ENCODE data around the gene RIOK2.

RIOK2 gene

DNA sequence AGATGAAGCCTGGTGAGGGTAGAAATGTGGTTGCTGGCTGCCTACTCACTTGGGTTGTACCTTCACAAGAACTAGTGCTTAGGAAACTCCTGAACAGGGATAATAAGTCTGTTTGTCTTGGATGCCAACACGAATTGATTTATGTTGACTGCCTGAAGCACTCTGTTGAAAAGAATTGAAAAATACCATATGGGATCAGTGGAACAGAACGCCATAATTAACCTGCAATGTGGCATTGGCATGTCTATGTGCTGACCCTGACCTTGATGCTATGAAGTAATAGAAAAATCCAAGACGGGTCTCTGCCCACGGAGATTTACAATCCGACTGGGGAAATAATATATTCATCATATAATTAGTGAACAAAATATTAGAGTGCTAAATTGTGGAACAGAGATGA is 51.1 kb downstream of the RIOK2 start:
- TF ChIP-seq, protein P1, sequence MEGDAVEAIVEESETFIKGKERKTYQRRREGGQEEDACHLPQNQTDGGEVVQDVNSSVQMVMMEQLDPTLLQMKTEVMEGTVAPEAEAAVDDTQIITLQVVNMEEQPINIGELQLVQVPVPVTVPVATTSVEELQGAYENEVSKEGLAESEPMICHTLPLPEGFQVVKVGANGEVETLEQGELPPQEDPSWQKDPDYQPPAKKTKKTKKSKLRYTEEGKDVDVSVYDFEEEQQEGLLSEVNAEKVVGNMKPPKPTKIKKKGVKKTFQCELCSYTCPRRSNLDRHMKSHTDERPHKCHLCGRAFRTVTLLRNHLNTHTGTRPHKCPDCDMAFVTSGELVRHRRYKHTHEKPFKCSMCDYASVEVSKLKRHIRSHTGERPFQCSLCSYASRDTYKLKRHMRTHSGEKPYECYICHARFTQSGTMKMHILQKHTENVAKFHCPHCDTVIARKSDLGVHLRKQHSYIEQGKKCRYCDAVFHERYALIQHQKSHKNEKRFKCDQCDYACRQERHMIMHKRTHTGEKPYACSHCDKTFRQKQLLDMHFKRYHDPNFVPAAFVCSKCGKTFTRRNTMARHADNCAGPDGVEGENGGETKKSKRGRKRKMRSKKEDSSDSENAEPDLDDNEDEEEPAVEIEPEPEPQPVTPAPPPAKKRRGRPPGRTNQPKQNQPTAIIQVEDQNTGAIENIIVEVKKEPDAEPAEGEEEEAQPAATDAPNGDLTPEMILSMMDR (IDR thresholded peaks at IDR 0.05), result no peak

DNA sequence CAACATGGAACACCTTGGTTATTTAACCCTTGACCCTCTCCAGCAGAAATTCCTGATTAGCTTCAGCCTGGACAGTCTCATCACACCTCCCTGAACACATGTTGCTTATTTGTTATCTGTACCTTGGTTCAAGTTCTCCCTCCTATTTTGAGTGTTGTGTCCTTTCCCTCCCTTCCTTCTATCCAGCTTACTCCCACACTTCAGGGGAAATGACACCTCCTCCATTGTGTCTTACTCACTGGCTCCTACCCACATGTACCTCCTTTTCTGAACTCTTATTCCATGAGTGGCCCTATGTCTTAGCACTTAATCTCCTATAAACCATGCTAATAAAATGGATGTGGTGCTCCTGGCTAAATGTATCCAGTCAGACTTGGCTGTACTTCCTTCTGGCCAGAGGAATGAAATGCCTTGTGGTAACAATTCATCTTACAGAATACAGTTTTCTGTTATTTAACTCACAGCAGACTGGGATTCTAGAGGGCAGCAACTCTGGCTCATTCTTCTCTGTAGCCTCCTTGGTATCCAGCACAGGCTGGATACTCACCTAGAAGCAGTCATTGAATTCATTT is 51.8 kb downstream of the RIOK2 start:
- TF ChIP-seq, protein P1 (IDR thresholded peaks at IDR 0.05), result no peak

DNA sequence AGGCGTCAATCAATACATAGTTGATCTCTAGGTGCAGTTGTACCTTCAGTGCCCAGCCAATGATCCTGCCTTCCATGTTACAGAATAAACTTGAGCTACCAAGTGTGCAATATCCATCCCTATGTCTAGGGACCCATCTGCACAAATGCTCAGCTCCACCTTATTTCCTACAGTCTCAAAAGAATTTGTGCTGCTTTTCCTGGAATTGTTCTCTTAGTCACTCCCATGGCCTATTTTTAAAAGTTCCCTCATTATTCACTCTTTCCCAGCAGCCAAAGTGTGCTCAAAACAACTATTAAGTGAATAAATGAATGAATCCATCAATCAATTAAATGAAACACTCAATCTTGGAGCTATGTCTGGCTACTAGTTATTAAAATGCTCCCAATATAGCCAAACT is 55.3 kb downstream of the RIOK2 start:
- TF ChIP-seq, protein P1 (IDR thresholded peaks at IDR 0.05), result no peak

DNA sequence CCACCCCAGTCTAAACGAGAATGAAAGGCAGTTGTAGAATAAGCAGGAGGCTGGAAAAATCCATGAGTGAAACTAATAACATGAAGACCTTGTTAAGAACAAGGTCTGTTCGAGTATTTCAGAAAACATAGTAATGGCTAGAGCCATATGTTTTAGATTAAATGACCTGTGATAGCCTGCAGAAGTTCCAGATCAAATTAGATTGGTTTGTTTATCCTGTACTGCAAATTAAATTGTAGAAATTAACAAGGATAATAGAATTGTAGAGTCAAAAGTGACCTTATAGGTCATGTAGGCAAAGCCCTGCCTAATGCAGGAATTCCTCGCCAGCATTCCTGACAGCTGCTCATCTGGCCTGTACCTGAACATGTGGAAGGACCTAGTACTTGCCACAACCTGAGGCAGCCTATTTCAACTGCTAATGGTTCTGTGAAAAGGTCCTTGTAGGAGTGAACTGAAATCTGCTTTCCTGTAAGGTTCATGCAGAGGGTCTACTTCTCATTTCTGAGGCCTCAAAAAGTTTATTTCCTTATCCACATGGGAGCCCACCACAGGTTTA is 57.8 kb downstream of the RIOK2 start:
- TF ChIP-seq, protein P1 (IDR thresholded peaks at IDR 0.05), result no peak

DNA sequence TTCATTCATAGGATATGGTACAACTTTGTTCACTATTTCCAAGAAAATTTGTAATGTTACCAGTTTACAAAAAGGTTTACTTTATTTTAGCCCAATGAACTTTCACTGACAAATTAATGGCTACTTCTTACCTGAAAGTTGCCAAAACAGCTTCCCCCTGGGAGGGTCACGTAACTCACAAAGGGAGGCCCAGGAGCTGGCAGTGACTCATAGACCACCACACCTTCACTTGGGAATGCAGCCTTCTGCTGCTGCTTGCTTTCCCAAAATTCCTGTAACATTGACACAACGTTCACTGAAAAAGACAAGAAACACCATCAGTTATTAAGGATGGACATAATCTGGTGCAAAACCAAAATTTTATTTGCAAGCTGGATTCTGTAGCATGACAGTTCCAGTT is 58.7 kb downstream of the RIOK2 start:
- TF ChIP-seq, protein P1 (IDR thresholded peaks at IDR 0.05), result no peak

DNA sequence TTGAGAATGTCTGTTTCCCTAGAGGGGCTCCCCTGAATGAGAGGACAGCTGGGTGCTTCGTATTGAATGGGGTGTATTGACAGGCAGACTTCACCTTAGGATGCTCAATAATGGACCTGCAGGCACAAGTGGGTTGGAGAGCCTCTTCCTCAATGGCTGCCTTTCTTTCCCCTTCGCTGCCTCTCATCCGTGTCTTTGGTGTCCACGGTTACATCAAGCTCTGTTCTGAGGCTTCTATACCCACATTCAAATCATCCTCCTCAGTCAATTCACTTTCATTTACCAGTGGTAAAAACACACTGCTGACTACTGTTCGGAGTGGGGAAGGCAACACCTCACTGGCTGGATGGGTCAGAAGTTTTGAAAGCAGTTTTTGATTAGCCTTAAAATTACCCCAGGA is 61.2 kb downstream of the RIOK2 start:
- TF ChIP-seq, protein P1 (IDR thresholded peaks at IDR 0.05), result no peak

DNA sequence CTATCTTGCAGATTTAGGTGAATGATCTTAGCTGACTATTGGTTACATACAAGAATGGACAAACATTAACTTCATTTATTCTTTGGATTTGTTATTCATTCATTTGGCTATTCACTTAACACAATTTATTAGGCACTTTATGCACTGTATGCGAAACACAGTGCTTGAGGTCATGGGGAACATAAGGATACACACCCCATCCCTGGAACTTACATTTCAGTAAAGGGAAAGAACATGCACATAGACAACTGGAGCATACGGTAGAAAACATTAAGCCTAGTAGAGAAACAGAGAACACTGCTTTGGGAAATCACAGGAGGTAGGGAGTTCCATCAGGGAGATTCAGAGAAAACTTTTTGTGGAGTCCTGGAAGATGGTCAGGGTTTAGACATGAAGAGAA is 62.9 kb downstream of the RIOK2 start:
- TF ChIP-seq, protein P1 (IDR thresholded peaks at IDR 0.05), result no peak

DNA sequence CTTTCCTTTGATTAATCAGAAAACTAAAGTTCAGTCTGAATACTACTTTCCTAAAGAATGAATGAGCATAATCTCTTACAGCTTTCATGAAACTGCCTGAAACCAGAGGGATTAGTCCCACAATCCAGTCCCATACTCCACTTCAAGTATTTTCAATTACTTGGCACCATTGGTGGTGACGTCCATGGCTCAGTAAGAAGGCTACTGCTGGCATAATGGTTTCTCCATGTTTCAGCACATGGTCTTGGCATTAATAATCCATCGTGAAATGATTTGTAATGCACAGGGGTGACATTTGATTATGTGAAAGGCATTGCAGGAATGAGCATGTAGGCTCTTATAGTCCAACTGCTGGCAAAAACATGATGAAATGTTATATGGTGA is 64.0 kb downstream of the RIOK2 start:
- TF ChIP-seq, protein P1 (IDR thresholded peaks at IDR 0.05), result no peak

All from LNCAP (cell line).